GM19438 (cell line): ENCODE measurements around the gene KANSL1.
"Not testable (repeated sequence)": the region's sequence is repeated elsewhere in the genome, so short reads cannot be mapped to it uniquely, and the experiment has no call there.

ENCODE experiments used
- ATAC-seq: cut with Tn5 transposase; IDR thresholded peaks from one replicate; pipeline ENCODE4 v1.9.1; 2021; ENCODE audit warnings: low read depth; ENCODE audit not compliant: unreplicated experiment

KANSL1 gene

GRCh38 chr17:46087871-46088270 lies 105.4 kb downstream of the KANSL1 start:
- not testable (repeated sequence) for ATAC-seq

- ATAC-seq, result no peak
These were observed 106.4 kb downstream of the KANSL1 start for GRCh38 chr17:46086821-46087220.

- ATAC-seq, result no peak
These were observed 107.7 kb downstream of the KANSL1 start for GRCh38 chr17:46085522-46085921.

GRCh38 chr17:46082257-46082656 lies 111.0 kb downstream of the KANSL1 start:
- no peak for ATAC-seq

- no peak for ATAC-seq
These were observed 112.3 kb downstream of the KANSL1 start for GRCh38 chr17:46081018-46081320.

GRCh38 chr17:46080118-46081017 lies 112.9 kb downstream of the KANSL1 start:
- ATAC-seq, result no peak

GRCh38 chr17:46078675-46079074 lies 114.6 kb downstream of the KANSL1 start:
- no peak for ATAC-seq

GRCh38 chr17:46074540-46074939 lies 118.7 kb downstream of the KANSL1 start:
- ATAC-seq, result no peak

GRCh38 chr17:46072998-46073397 lies 120.2 kb downstream of the KANSL1 start:
- no peak for ATAC-seq

GRCh38 chr17:46071796-46072195 lies 121.4 kb downstream of the KANSL1 start:
- ATAC-seq, result no peak

- no peak for ATAC-seq
These were observed 128.8 kb downstream of the KANSL1 start for GRCh38 chr17:46064460-46064859.

GRCh38 chr17:46063241-46063640 lies 130.0 kb downstream of the KANSL1 start:
- ATAC-seq, result no peak

GRCh38 chr17:46061435-46061834 lies 131.8 kb downstream of the KANSL1 start:
- ATAC-seq, result no peak

GRCh38 chr17:46060461-46060860 lies 132.8 kb downstream of the KANSL1 start:
- ATAC-seq, result no peak

GRCh38 chr17:46059486-46059885 lies 133.7 kb downstream of the KANSL1 start:
- no peak for ATAC-seq

- ATAC-seq, result no peak
These were observed 135.9 kb downstream of the KANSL1 start for GRCh38 chr17:46057366-46057765.

GRCh38 chr17:46056800-46057304 lies 136.4 kb downstream of the KANSL1 start:
- no peak for ATAC-seq

- no peak for ATAC-seq
These were observed 139.2 kb downstream of the KANSL1 start for GRCh38 chr17:46053911-46054534.

- no peak for ATAC-seq
These were observed 143.6 kb downstream of the KANSL1 start for GRCh38 chr17:46049656-46050055.

- ATAC-seq, result no peak
These were observed 145.4 kb downstream of the KANSL1 start for GRCh38 chr17:46047856-46048255.

- no peak for ATAC-seq
These were observed 145.8 kb downstream of the KANSL1 start for GRCh38 chr17:46047398-46047797.

GRCh38 chr17:46046957-46047356 lies 146.3 kb downstream of the KANSL1 start:
- ATAC-seq, result no peak
